PC-3 (cell line): ENCODE data around the gene FAM98C. TPM values are rescaled to one million over a fixed set of nuclear protein-coding genes. Genes with fewer than 3 reads are reported as not detected.
"Not testable (repeated sequence)": the region's sequence is repeated elsewhere in the genome, so short reads cannot be mapped to it uniquely, and the experiment has no call there.

Experiments
- ATAC-seq: fragments of 200-7000 bp; cut with Tn5 transposase; 2 replicates; pipeline ENCODE4 v1.9.1; 2020; ENCODE audit warnings: mild to moderate bottlenecking, moderate library complexity
- BruUV-seq: library from RNA; stranded (reverse); fragments of 400-500 nt; replicated peaks from 2 replicates; lab custom pipeline; 2021; lab: Mats Ljungman, UMichigan
- CTCF ChIA-PET: fragments of 300-600 bp; sonication (Branson Sonifier 250); formaldehyde crosslinking; loops from one replicate; lab custom pipeline; 2022; ENCODE audit warnings: antibody characterized with exemption; lab: Charles Lee
- POLR2A ChIA-PET: fragments of 300-600 bp; sonication (Branson Sonifier 250); formaldehyde crosslinking; loops from one replicate; lab custom pipeline; 2022; ENCODE audit warnings: antibody characterized with exemption; ENCODE audit not compliant: unreplicated experiment; lab: Charles Lee
- DNase-seq: peaks from one replicate; pipeline ENCODE4 v3.0.0-alpha.2; 2015
- H2AFZ ChIP-seq: fragments of 300-600 bp; sonication (generic); 2 replicates; pipeline ENCODE4 v1.6.0; 2016; ENCODE audit warnings: antibody characterized with exemption, low read length
- H3F3A ChIP-seq: fragments of 300-600 bp; sonication (generic); one replicate; pipeline ENCODE4 v1.6.0; 2017; ENCODE audit warnings: antibody characterized with exemption, low read length, control low read depth, mild to moderate bottlenecking; ENCODE audit not compliant: unreplicated experiment
- H3K27ac ChIP-seq: fragments of 300-600 bp; sonication (generic); 2 replicates; pipeline ENCODE4 v1.5.1; 2016; ENCODE audit warnings: mild to moderate bottlenecking, low read length
- H3K27me3 ChIP-seq: fragments of 300-600 bp; sonication (generic); 2 replicates; pipeline ENCODE4 v1.6.1; 2016; ENCODE audit warnings: low read length, mixed read lengths
- H3K36me3 ChIP-seq: fragments of 300-600 bp; sonication (generic); 2 replicates; pipeline ENCODE4 v1.6.1; 2016; ENCODE audit warnings: low read depth, mixed run types, low read length, mixed read lengths
- H3K4me1 ChIP-seq: fragments of 300-600 bp; sonication (generic); 2 replicates; pipeline ENCODE4 v1.5.1; 2016; ENCODE audit warnings: low read length; ENCODE audit not compliant: insufficient read depth
- H3K4me2 ChIP-seq: fragments of 300-600 bp; sonication (generic); 2 replicates; pipeline ENCODE4 v1.6.0; 2016; ENCODE audit warnings: low read length
- H3K4me3 ChIP-seq: fragments of 300-600 bp; sonication (generic); 2 replicates; pipeline ENCODE4 v1.5.1; 2016; ENCODE audit warnings: mild to moderate bottlenecking, low read length, mixed read lengths
- H3K79me2 ChIP-seq: fragments of 300-600 bp; sonication (generic); 2 replicates; pipeline ENCODE4 v1.6.1; 2017; ENCODE audit warnings: low read length, mixed read lengths
- H3K9ac ChIP-seq: fragments of 300-600 bp; sonication (generic); 2 replicates; pipeline ENCODE4 v1.6.0; 2016; ENCODE audit warnings: mild to moderate bottlenecking, low read length
- H3K9me2 ChIP-seq: fragments of 300-600 bp; sonication (generic); replicated peaks from 2 replicates; pipeline ENCODE4 v1.6.1; 2016; ENCODE audit warnings: mixed run types, low read length, mixed read lengths
- H3K9me3 ChIP-seq: fragments of 300-600 bp; sonication (generic); 2 replicates; pipeline ENCODE4 v1.6.1; 2016; ENCODE audit warnings: low read length, mixed read lengths
- H4K20me1 ChIP-seq: fragments of 300-600 bp; sonication (generic); 2 replicates; pipeline ENCODE4 v1.6.1; 2016; ENCODE audit warnings: low read length, mixed read lengths
- EZH2 ChIP-seq: fragments of 300-600 bp; sonication (generic); IDR thresholded peaks from one replicate; pipeline ENCODE4 v1.6.1; 2017; ENCODE audit warnings: antibody characterized with exemption, mild to moderate bottlenecking, low read length; ENCODE audit not compliant: unreplicated experiment
- EZH2phosphoT487 ChIP-seq: fragments of 300-600 bp; sonication (generic); IDR thresholded peaks from 2 replicates; pipeline ENCODE4 v1.6.1; 2018; ENCODE audit warnings: mild to moderate bottlenecking, antibody characterized with exemption, low read length, borderline replicate concordance
- intact Hi-C: fragments of 100-400 bp; cut with micrococcal nuclease; formaldehyde crosslinking; loops from 2 replicates; pipeline ENCODE4 v1.9.0; 2023
- total RNA-seq: library from RNA; depleted of rRNA; stranded (reverse); fragments of >200 nt; gene quantifications from 2 replicates; pipeline ENCODE4 v1.2.3, GENCODE V29; 2014
- TF ChIP-seq, protein P1 (sequence below): fragments of 300-600 bp; sonication (generic); conservative IDR thresholded peaks from 2 replicates; pipeline ENCODE4 v1.5.1; 2017; ENCODE audit warnings: antibody characterized with exemption, low read depth, mild to moderate bottlenecking, low read length

FAM98C gene
- total RNA-seq, 1 experiment from 2014 or later, result 23.5 TPM

DNA sequence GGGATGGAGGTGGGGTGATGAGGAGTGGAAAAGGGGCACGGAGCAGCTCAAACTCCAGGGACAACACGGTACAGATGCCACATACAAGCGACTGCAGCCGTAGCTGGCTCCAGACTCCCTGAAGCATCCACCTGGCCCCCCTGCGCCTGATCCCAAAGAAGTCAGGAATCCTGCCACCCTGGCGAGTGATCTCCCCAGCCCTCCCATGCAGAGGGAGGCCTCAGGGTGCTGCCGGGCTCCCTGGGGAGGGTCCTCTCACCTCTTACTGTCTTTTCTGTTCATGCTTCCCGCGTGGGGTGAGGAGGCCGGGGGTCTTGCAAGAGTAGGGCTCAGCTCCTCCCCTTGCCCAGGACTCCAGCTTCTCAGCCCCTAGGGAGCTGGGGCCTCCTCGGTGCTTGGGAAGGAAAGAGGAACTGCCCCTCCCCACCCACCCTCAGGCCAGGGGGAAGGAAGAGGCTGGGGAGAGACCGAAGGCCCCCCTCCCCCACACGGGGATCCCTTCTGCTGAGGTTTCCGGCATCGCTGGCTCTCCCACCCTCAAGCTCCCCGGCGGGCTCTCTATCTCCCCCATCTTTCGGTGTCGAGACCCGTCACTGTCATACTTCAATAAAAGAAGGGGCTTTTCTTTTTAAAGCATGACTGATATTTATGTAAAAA lies 23.0 kb downstream of the FAM98C start, which contains the start of gene RASGRP4:
TSS of gene RASGRP4 (minus strand) at position 410 of the 657 bp plus-strand sequence. CDS start at position 282, 128 bp downstream.
- ChIA-PET POLR2A (no interaction called here), CTCF (no interaction called here)
- intact Hi-C loops, result no loop called here
- Histone ChIP-seq H3K36me3 (no peaks in the 10 kb centered on the region), H3K27ac (no peak within 1 kb of the TSS), H3K9me2 (no peaks in the 10 kb centered on the region), H3F3A (no peaks in the 10 kb centered on the region), H3K9me3 (no peaks in the 10 kb centered on the region), H3K4me2 (no peak within 1 kb of the TSS), H3K9ac (no peak within 1 kb of the TSS), H4K20me1 (no peaks in the 10 kb centered on the region), H2AFZ (no peak within 1 kb of the TSS), H3K79me2 (no peaks in the 10 kb centered on the region), H3K4me3 (no peak within 1 kb of the TSS), H3K4me1 (no peaks in the 10 kb centered on the region), H3K27me3 (no peaks in the 10 kb centered on the region)
- ATAC-seq, result no peak
- TF ChIP-seq EZH2phosphoT487, result no peak
- no TSS peak for BruUV-seq
- DNase-seq, result no peak

DNA sequence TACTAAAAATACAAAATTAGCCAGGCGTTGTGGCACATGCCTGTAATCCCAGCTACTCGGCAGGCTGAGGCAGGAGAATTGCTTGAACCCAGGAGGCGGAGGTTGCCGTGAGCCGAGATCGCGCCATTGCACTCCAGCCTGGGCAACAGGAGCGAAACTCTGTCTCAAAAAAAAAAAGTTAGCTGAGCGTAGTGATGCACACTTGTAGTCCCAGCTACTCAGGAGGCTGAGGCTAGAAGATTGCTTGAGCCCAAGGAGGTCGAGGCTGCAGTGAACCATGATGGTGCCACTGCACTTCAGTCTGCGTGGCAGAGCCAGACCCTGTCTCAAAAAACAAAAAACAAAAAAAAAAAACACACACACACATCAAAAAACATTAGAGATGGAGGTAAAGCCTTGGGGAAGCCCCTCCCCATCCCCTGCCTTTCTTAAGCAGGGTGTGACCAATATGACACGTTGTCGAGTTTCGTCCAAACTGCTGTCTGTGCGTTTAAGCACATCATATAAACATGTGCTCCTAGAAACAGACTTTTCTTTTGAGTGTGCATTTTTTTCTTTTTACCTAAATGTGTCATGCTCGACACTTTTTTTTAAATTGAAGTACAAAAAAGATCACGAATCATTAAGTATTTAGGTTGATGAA lies 24.3 kb downstream of the FAM98C start:
- BruUV-seq, intact Hi-C loops, H3K9ac ChIP-seq, CTCF ChIA-PET, H3K4me3 ChIP-seq, H3K9me2 ChIP-seq, H3K4me1 ChIP-seq, H3K27ac ChIP-seq, H2AFZ ChIP-seq, DNase-seq, POLR2A ChIA-PET, H3K4me2 ChIP-seq, H3K79me2 ChIP-seq, ATAC-seq, H3K9me3 ChIP-seq, H3F3A ChIP-seq, H4K20me1 ChIP-seq, H3K36me3 ChIP-seq, H3K27me3 ChIP-seq: not testable (repeated sequence)

DNA sequence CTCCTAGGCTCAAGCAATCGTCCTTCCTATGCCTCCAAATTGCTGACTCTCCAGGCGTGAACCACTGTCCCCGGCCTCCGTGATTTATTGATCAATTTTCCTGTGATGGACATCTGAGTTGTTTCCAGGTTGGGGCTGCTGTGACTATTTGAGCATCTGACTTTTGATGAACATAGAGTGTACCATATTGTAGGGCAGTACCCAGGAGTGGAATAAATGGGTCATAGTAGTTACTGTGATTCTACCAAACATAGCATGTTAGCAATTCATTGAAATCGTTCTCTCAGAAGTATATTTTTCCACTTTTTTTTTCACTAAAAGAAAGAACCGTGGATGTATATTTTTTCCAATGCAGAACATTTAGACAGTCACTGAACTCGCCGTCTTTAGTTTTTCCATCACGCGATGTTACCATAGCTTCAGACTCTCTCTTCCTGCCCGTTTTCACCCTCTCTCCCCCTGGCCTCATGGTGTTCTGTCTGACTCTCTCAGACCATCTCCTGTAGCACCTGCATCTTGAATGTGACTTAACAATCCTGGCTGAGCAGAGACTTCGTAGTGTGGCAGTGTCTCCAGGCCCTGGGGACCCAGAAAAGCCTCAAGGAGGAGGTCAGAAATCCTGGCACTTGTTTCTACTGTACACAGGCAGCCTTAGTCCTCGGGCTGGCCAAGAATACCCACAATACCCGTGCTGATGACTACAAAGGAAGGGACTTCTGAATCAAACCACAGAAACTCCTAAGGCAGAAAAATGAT lies 26.3 kb downstream of the FAM98C start:
- Histone ChIP-seq H3F3A (no peaks in the 10 kb centered on the region), H3K4me3 (no peak overlapping the region), H3K4me2 (no peak overlapping the region), H3K4me1 (no peaks in the 10 kb centered on the region), H3K9me2 (no peaks in the 10 kb centered on the region), H3K27me3 (no peaks in the 10 kb centered on the region), H2AFZ (no peak overlapping the region), H3K9ac (no peak overlapping the region), H3K27ac (no peak overlapping the region), H3K79me2 (no peaks in the 10 kb centered on the region), H4K20me1 (no peaks in the 10 kb centered on the region), H3K9me3 (no peaks in the 10 kb centered on the region), H3K36me3 (no peaks in the 10 kb centered on the region)
- TF ChIP-seq, protein P1, sequence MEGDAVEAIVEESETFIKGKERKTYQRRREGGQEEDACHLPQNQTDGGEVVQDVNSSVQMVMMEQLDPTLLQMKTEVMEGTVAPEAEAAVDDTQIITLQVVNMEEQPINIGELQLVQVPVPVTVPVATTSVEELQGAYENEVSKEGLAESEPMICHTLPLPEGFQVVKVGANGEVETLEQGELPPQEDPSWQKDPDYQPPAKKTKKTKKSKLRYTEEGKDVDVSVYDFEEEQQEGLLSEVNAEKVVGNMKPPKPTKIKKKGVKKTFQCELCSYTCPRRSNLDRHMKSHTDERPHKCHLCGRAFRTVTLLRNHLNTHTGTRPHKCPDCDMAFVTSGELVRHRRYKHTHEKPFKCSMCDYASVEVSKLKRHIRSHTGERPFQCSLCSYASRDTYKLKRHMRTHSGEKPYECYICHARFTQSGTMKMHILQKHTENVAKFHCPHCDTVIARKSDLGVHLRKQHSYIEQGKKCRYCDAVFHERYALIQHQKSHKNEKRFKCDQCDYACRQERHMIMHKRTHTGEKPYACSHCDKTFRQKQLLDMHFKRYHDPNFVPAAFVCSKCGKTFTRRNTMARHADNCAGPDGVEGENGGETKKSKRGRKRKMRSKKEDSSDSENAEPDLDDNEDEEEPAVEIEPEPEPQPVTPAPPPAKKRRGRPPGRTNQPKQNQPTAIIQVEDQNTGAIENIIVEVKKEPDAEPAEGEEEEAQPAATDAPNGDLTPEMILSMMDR, result no peak
- TF ChIP-seq EZH2, result no peak
- no peak for TF ChIP-seq EZH2phosphoT487
- no TSS peak for BruUV-seq
- ChIA-PET CTCF (no interaction called here), POLR2A (no interaction called here)
- intact Hi-C loops, result no loop called here
- ATAC-seq (no peak), DNase-seq (no peak)
